Measurements from ENCODE around the gene FAM240A. TPM values are rescaled to one million over a fixed set of nuclear protein-coding genes. Genes with fewer than 3 reads are reported as not detected.
"Not testable (repeated sequence)": the region's sequence is repeated elsewhere in the genome, so short reads cannot be mapped to it uniquely, and the experiment has no call there.

FAM240A gene
- total RNA-seq, 1 donor from 2014 or later = not detected

GRCh38 chr3:46584598-46585467 lies 27.5 kb upstream of the FAM240A start:
- H3K9me3 ChIP-seq = no peaks in the 10 kb centered on the region
- no peak overlapping the region for H3K4me3 ChIP-seq
- intact Hi-C loops (cut with DNase I) = no loop called here
- no peak for DNase-seq (ENCODE audit: extremely low spot score in 2 of 2)
- H3K27ac ChIP-seq = no peak overlapping the region
- no peaks in the 10 kb centered on the region for H3K27me3 ChIP-seq
- no peaks in the 10 kb centered on the region for H3K36me3 ChIP-seq
- H3K4me1 ChIP-seq = no peaks in the 10 kb centered on the region
- TF ChIP-seq POLR2AphosphoS5 (IDR thresholded peaks at IDR 0.05; ENCODE audit: insufficient read depth in 1 of 2, low read depth in 1 of 2) (no peak), POLR2A (IDR thresholded peaks at IDR 0.05) (no peak)
- TF ChIP-seq, protein P1, sequence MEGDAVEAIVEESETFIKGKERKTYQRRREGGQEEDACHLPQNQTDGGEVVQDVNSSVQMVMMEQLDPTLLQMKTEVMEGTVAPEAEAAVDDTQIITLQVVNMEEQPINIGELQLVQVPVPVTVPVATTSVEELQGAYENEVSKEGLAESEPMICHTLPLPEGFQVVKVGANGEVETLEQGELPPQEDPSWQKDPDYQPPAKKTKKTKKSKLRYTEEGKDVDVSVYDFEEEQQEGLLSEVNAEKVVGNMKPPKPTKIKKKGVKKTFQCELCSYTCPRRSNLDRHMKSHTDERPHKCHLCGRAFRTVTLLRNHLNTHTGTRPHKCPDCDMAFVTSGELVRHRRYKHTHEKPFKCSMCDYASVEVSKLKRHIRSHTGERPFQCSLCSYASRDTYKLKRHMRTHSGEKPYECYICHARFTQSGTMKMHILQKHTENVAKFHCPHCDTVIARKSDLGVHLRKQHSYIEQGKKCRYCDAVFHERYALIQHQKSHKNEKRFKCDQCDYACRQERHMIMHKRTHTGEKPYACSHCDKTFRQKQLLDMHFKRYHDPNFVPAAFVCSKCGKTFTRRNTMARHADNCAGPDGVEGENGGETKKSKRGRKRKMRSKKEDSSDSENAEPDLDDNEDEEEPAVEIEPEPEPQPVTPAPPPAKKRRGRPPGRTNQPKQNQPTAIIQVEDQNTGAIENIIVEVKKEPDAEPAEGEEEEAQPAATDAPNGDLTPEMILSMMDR (IDR thresholded peaks at IDR 0.05) = no peak

DNA sequence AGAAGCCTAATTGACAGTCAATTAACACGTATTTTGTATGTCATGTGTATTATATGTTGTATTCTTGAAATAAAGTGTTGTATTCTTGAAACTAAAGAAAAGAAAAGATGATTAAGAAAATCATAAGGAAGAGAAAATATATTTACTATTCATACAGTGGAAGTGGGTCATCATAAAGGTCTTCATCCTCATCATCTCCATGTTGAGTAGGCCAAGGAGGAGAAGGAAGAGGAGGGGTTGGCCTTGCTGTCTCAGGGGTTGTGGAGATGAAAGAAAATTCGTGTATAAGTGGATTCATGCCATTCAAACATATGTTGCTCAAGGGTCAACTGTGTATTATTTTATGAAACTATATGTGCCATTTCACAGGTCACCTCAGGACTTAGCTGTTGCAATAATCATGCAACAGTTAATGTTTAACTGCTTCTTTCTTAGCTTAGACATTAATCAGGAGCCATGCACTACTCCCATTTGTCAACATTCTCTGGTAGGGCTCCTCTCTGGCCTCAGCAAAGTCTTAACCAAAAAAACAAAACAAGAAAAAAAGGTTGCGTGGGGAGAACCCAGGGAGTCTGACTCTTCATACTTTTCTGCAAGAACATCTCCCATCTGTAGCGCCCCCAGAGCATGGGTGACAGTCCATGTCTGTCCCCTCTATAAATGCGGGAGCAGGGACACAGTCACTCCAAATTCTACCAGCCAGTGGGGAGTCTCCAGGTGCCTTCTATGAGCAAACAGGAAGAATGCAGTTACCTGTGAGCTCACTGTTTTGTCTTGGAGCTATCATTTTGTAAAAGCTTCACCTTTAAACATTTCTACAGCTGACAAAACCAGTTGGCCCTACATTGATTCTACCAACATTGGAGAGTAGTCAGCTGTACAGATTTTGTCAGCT lies 26.3 kb upstream of the FAM240A start:
- Histone ChIP-seq H3K4me3 (no peak overlapping the region), H3K36me3 (no peaks in the 10 kb centered on the region), H3K9me3 (no peaks in the 10 kb centered on the region), H3K27me3 (no peaks in the 10 kb centered on the region), H3K27ac (no peak overlapping the region), H3K4me1 (no peaks in the 10 kb centered on the region)
- no peak for TF ChIP-seq POLR2A (IDR thresholded peaks at IDR 0.05)
- TF ChIP-seq, protein P1 (IDR thresholded peaks at IDR 0.05) = no peak
- no peak for TF ChIP-seq POLR2AphosphoS5 (IDR thresholded peaks at IDR 0.05; ENCODE audit: insufficient read depth in 1 of 2, low read depth in 1 of 2)
- intact Hi-C loops (cut with DNase I) = no loop called here
- no peak for DNase-seq (ENCODE audit: extremely low spot score in 2 of 2)

- no peak overlapping the region for H3K4me3 ChIP-seq
- H3K27me3 ChIP-seq = no peaks in the 10 kb centered on the region
- TF ChIP-seq POLR2A (IDR thresholded peaks at IDR 0.05) (no peak), POLR2AphosphoS5 (IDR thresholded peaks at IDR 0.05; ENCODE audit: insufficient read depth in 1 of 2, low read depth in 1 of 2) (no peak)
- TF ChIP-seq, protein P1 (IDR thresholded peaks at IDR 0.05) = no peak
- no peaks in the 10 kb centered on the region for H3K9me3 ChIP-seq
- intact Hi-C loops (cut with DNase I) = no loop called here
- no peaks in the 10 kb centered on the region for H3K4me1 ChIP-seq
- H3K27ac ChIP-seq = no peak overlapping the region
- DNase-seq (ENCODE audit: extremely low spot score in 2 of 2) = no peak
- no peaks in the 10 kb centered on the region for H3K36me3 ChIP-seq
Observed at GRCh38 chr3:46586738-46587246, 25.5 kb upstream of the FAM240A start.

DNA sequence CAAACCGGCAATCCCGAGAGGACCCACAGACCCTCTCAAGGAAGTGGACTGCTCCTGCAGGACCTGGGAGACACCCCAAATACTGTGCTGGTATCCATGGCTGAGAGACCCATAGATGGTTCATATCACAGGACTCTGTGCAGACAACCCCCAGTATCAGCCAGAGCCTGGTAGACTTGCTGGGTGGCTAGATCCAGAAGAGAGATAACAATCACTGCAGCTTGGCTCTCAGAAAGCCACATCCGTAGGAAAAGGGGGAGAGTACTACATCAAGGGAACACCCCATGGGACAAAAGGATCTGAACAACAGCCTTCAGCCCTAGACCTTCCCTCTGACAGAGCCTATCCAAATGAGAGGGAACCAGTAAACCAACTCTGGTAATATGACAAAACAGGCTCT lies 25.1 kb upstream of the FAM240A start:
- H3K9me3 ChIP-seq; intact Hi-C loops (cut with DNase I); H3K27me3 ChIP-seq; H3K27ac ChIP-seq; H3K36me3 ChIP-seq; H3K4me1 ChIP-seq; DNase-seq (ENCODE audit: extremely low spot score in 2 of 2); H3K4me3 ChIP-seq: not testable (repeated sequence)

- intact Hi-C loops (cut with DNase I) = no loop called here
- H3K4me1 ChIP-seq = no peaks in the 10 kb centered on the region
- TF ChIP-seq POLR2AphosphoS5 (IDR thresholded peaks at IDR 0.05; ENCODE audit: insufficient read depth in 1 of 2, low read depth in 1 of 2) (no peak), POLR2A (IDR thresholded peaks at IDR 0.05) (no peak)
- TF ChIP-seq, protein P1 (IDR thresholded peaks at IDR 0.05) = no peak
- DNase-seq (ENCODE audit: extremely low spot score in 2 of 2) = no peak
- no peaks in the 10 kb centered on the region for H3K9me3 ChIP-seq
- H3K27me3 ChIP-seq = no peaks in the 10 kb centered on the region
- H3K36me3 ChIP-seq = no peaks in the 10 kb centered on the region
- H3K27ac ChIP-seq = no peak overlapping the region
- H3K4me3 ChIP-seq = no peak overlapping the region
Observed at GRCh38 chr3:46593274-46593862, 19.0 kb upstream of the FAM240A start.
